GM19463 (cell line): ENCODE data around the gene DEFB125.

Experiments used
- ATAC-seq: cut with Tn5 transposase; IDR thresholded peaks from one replicate; pipeline ENCODE4 v1.9.1; 2021; ENCODE audit warnings: mild to moderate bottlenecking, moderate library complexity; ENCODE audit not compliant: unreplicated experiment

DEFB125 gene

GRCh38 chr20:145877-146276, 58.4 kb downstream of the DEFB125 start:
- ATAC-seq, result no peak
